Mesenchymal stem cell (in vitro differentiated cells and primary cell): ENCODE results near the gene FAM219B.
"Not testable (repeated sequence)": the region's sequence is repeated elsewhere in the genome, so short reads cannot be mapped to it uniquely, and the experiment has no call there.

ENCODE experiments used
- DNase-seq: peaks from one replicate; pipeline ENCODE4 v3.0.0-alpha.2; 2013
- H2AFZ ChIP-seq: one replicate; pipeline ENCODE4 v1.6.1; 2013; ENCODE audit warnings: low read depth, mild to moderate bottlenecking, control low read depth, inconsistent platforms, low read length, moderate library complexity
- H2AK5ac ChIP-seq: 2 replicates; pipeline ENCODE4 v1.6.1; 2013; ENCODE audit warnings: low read length, moderate library complexity, mild to moderate bottlenecking, inconsistent platforms; ENCODE audit not compliant: severe bottlenecking
- H2BK120ac ChIP-seq: one replicate; pipeline ENCODE4 v1.6.1; 2013; ENCODE audit warnings: low read depth, mild to moderate bottlenecking, inconsistent platforms, low read length, moderate library complexity
- H2BK12ac ChIP-seq, 2 experiments: one replicate each; pipeline ENCODE4 v1.6.1; 2013; ENCODE audit warnings: inconsistent platforms in 2 of 2, low read length in 2 of 2, mild to moderate bottlenecking in 2 of 2, moderate library complexity in 2 of 2, control low read depth in 1 of 2
- H2BK15ac ChIP-seq: one replicate; pipeline ENCODE4 v1.6.1; 2013; ENCODE audit warnings: mild to moderate bottlenecking, low read depth, inconsistent platforms; ENCODE audit not compliant: poor library complexity, severe bottlenecking
- H2BK5ac ChIP-seq: 2 replicates; pipeline ENCODE4 v1.6.1; 2013; ENCODE audit warnings: low read depth, mild to moderate bottlenecking, low read length, control low read depth, inconsistent platforms; ENCODE audit not compliant: poor library complexity, severe bottlenecking
- H3K14ac ChIP-seq, 2 experiments: one replicate each; pipeline ENCODE4 v1.6.1; 2013; ENCODE audit warnings: inconsistent platforms in 2 of 2, low read length in 2 of 2, control low read depth in 1 of 2, mild to moderate bottlenecking in 1 of 2, moderate library complexity in 1 of 2
- H3K18ac ChIP-seq, 2 experiments: one replicate each; pipeline ENCODE4 v1.6.1; 2013; ENCODE audit warnings: inconsistent platforms in 2 of 2, low read length in 2 of 2, control low read depth in 1 of 2, low read depth in 1 of 2, mild to moderate bottlenecking in 1 of 2
- H3K23ac ChIP-seq, 2 experiments: one replicate each; pipeline ENCODE4 v1.6.1; 2013; ENCODE audit warnings: inconsistent platforms in 2 of 2, low read length in 2 of 2, mild to moderate bottlenecking in 2 of 2, moderate library complexity in 2 of 2, control low read depth in 1 of 2
- H3K27ac ChIP-seq: 2 replicates; pipeline ENCODE4 v1.5.1; 2013; ENCODE audit warnings: mild to moderate bottlenecking, moderate library complexity, low read length, control low read depth, inconsistent platforms; ENCODE audit not compliant: poor library complexity, severe bottlenecking
- H3K27me3 ChIP-seq, 2 experiments: 2 replicates each; pipeline versions ENCODE4 v1.6.1 to v1.7.0; 2013; ENCODE audit warnings: low read length in 2 of 2, mild to moderate bottlenecking in 2 of 2, moderate library complexity in 2 of 2, control low read depth in 1 of 2, inconsistent platforms in 1 of 2; ENCODE audit not compliant: control insufficient read depth in 1 of 2, insufficient read depth in 1 of 2
- H3K36me3 ChIP-seq, 2 experiments: 2 replicates each; pipeline versions ENCODE4 v1.6.1 to v1.7.0; 2013; ENCODE audit warnings: low read length in 2 of 2, control low read depth in 1 of 2, inconsistent platforms in 1 of 2, low read depth in 1 of 2, mild to moderate bottlenecking in 1 of 2; ENCODE audit not compliant: insufficient read depth in 2 of 2, control insufficient read depth in 1 of 2
- H3K4ac ChIP-seq, 2 experiments: one replicate each; pipeline ENCODE4 v1.6.1; 2013; ENCODE audit warnings: inconsistent platforms in 2 of 2, low read length in 2 of 2, mild to moderate bottlenecking in 2 of 2, moderate library complexity in 2 of 2, control low read depth in 1 of 2, low read depth in 1 of 2
- H3K4me1 ChIP-seq: 2 replicates; pipeline ENCODE4 v1.6.1; 2013; ENCODE audit warnings: low read depth, low read length, control low read depth; ENCODE audit not compliant: control insufficient read depth, insufficient read depth
- H3K4me2 ChIP-seq: 2 replicates; pipeline ENCODE4 v1.6.1; 2013; ENCODE audit warnings: low read length, mild to moderate bottlenecking, inconsistent platforms; ENCODE audit not compliant: poor library complexity, severe bottlenecking
- H3K4me3 ChIP-seq, 2 experiments: 2 replicates each; pipeline versions ENCODE4 v1.5.1 to v1.7.0; 2013; ENCODE audit warnings: low read length in 2 of 2, mild to moderate bottlenecking in 2 of 2, control low read depth in 1 of 2, low read depth in 1 of 2; ENCODE audit not compliant: insufficient read depth in 1 of 2
- H3K79me1 ChIP-seq: replicated peaks from 2 replicates; pipeline ENCODE4 v1.6.1; 2013; ENCODE audit warnings: mild to moderate bottlenecking, control low read depth, low read length, inconsistent platforms; ENCODE audit not compliant: poor library complexity, severe bottlenecking
- H3K9ac ChIP-seq: 2 replicates; pipeline ENCODE4 v1.7.0; 2013; ENCODE audit warnings: mild to moderate bottlenecking, low read length, moderate library complexity
- H3K9me3 ChIP-seq: 2 replicates; pipeline ENCODE4 v1.7.0; 2013; ENCODE audit warnings: mild to moderate bottlenecking, low read length; ENCODE audit not compliant: control insufficient read depth
- H4K8ac ChIP-seq: one replicate; pipeline ENCODE4 v1.6.1; 2013; ENCODE audit warnings: inconsistent platforms, mild to moderate bottlenecking, low read length, moderate library complexity
- H4K91ac ChIP-seq: one replicate; pipeline ENCODE4 v1.6.1; 2013; ENCODE audit warnings: mild to moderate bottlenecking, low read length, inconsistent platforms
- WGBS: methylation state at CpG from one replicate; pipeline ENCODE4 v1.1.7; 2013; ENCODE audit warnings: mixed read lengths; 5-methylcytosine and 5-hydroxymethylcytosine counted together

The FAM219B gene

DNA sequence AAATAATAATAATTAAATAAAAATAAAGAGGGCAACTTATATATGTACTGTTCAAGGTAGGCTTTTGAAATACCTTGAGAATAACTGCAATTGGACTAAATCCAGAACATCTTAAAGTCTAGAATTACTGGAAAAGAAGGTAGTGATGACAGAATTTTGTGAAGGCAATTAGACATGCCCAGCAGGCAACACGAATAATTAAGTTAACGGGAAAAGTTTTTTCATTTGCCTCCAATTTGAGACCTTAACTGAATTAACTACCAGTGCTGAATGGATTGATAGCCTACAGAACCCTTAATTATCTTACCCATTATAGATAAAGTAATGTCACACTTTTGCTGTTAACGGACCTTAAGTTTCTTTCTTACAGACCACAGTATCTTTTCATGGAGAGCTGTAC lies 17.9 kb upstream of the FAM219B start:
- Histone ChIP-seq H3K4me2 (no peak overlapping the region), H3K4ac (no peak overlapping the region), H3K36me3 (peaks cover 42 to 74% of the 10 kb centered on the region in 2 experiments), H2AFZ (no peak overlapping the region), H3K79me1 (peaks cover 13% of the 10 kb centered on the region), H2AK5ac (no peak overlapping the region), H3K23ac (no peak overlapping the region), H3K9ac (no peak overlapping the region), H3K18ac (no peak overlapping the region), H2BK15ac (no peak overlapping the region), H3K9me3 (no peaks in the 10 kb centered on the region), H3K27ac (no peak overlapping the region), H2BK5ac (no peak overlapping the region), H3K27me3 (no peaks in the 10 kb centered on the region), H4K91ac (no peak overlapping the region), H2BK12ac (no peak overlapping the region), H2BK120ac (no peak overlapping the region), H4K8ac (no peak overlapping the region), H3K14ac (no peak overlapping the region), H3K4me3 (no peak overlapping the region), H3K4me1 (peaks cover 2% of the 10 kb centered on the region)
- WGBS, result 94% methylated on average over 2 of the region's 3 CpGs
- DNase-seq, result no peak

DNA sequence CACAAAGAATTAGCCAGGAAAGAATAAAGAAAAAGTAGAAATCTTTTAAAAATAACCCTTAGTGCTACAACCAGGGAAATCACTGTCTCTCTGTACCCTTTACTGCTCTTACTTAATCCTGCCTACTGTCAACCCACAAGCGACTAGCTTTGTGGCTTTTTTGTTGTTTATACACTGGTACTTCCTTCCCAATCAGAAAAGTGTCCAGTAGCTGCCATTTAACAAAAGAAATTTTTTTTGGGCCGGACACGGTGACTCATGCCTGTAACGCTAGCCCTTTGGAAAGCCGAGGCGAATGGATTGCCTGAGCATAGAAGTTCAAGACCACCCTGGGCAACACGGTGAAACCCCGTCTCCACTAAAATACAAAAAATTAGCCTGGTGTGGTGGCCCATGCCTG lies 13.8 kb upstream of the FAM219B start:
- H3K79me1 ChIP-seq, result peaks cover 5% of the 10 kb centered on the region
- DNase-seq, result peak; percentile 19
- H3K23ac ChIP-seq, result no peak overlapping the region
- no peak overlapping the region for H2BK12ac ChIP-seq
- H3K4me3 ChIP-seq, result no peak overlapping the region
- H3K18ac ChIP-seq, result no peak overlapping the region
- no peak overlapping the region for H2BK15ac ChIP-seq
- no peak overlapping the region for H2BK5ac ChIP-seq
- H4K8ac ChIP-seq, result no peak overlapping the region
- no peak overlapping the region for H3K27ac ChIP-seq
- peaks cover 2% of the 10 kb centered on the region for H3K4me1 ChIP-seq
- H4K91ac ChIP-seq, result no peak overlapping the region
- H3K4me2 ChIP-seq, result no peak overlapping the region
- H2BK120ac ChIP-seq, result no peak overlapping the region
- no peak overlapping the region for H2AFZ ChIP-seq
- H3K4ac ChIP-seq, result no peak overlapping the region
- H3K36me3 ChIP-seq, result peaks cover 54 to 71% of the 10 kb centered on the region in 2 experiments
- H3K9me3 ChIP-seq, result no peaks in the 10 kb centered on the region
- 79% methylated on average over 8 of the region's 8 CpGs for WGBS
- no peak overlapping the region for H3K9ac ChIP-seq
- no peak overlapping the region for H3K14ac ChIP-seq
- H2AK5ac ChIP-seq, result no peak overlapping the region
- H3K27me3 ChIP-seq, result no peaks in the 10 kb centered on the region

DNA sequence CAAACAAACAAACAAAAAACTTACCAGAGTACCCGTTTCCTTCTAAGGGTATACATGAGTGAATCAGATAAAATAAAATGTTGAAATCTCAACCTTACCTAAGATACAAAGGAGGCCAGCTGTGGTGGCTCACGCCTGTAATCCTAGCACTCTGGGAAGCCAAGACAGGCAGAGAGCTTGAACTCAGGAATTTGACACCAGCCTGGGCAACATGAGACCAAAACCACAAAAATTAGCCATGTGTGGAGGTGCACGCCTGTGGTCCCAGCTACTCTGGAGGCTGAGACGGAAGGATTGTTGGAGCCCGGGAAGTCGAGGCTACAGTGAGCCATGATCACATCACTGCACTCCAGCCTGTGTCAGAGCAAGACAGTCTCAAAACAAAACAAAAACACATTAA lies 11.0 kb upstream of the FAM219B start:
- Histone ChIP-seq H3K79me1 (peaks cover 5% of the 10 kb centered on the region), H2AK5ac (no peak overlapping the region), H2BK120ac (no peak overlapping the region), H3K27ac (no peak overlapping the region), H2BK12ac (no peak overlapping the region), H4K91ac (no peak overlapping the region), H3K9me3 (no peaks in the 10 kb centered on the region), H3K4me1 (peaks cover 3% of the 10 kb centered on the region), H3K27me3 (no peaks in the 10 kb centered on the region), H2BK15ac (no peak overlapping the region), H3K23ac (no peak overlapping the region), H3K4ac (no peak overlapping the region), H3K4me3 (no peak overlapping the region), H3K14ac (no peak overlapping the region), H3K18ac (no peak overlapping the region), H3K9ac (no peak overlapping the region), H2AFZ (no peak overlapping the region), H3K4me2 (no peak overlapping the region), H3K36me3 (peaks cover 46 to 72% of the 10 kb centered on the region in 2 experiments), H2BK5ac (no peak overlapping the region), H4K8ac (no peak overlapping the region)
- DNase-seq, result no peak
- 92% methylated on average over 5 of the region's 6 CpGs for WGBS

DNA sequence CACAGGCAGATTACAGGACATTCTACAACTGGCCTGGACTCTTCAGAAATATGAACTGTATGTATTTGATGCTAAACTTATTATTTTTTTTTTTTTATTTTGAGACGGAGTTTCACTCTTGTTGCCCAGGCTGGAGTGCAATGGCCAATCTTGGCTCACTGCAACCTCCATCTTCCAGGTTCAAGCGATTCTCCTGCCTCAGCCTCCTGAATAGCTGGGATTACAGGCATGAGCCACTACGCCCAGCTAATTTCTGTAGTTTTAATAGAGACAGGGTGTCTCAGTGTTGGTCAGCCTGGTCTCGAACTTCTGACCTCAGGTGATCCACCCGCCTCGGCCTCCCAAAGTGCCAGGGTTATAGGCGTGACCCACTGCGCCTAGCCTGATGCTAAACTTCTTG lies 7.1 kb upstream of the FAM219B start:
- H3K27me3 ChIP-seq, H3K4me2 ChIP-seq, H3K27ac ChIP-seq, H3K4me3 ChIP-seq, H3K14ac ChIP-seq, H3K9me3 ChIP-seq, H2BK15ac ChIP-seq, H3K79me1 ChIP-seq, H3K23ac ChIP-seq, H2BK120ac ChIP-seq, H2BK5ac ChIP-seq, H3K4ac ChIP-seq, H2AK5ac ChIP-seq, H3K18ac ChIP-seq, H2BK12ac ChIP-seq, H4K91ac ChIP-seq, H2AFZ ChIP-seq, DNase-seq, H3K4me1 ChIP-seq, H4K8ac ChIP-seq: not testable (repeated sequence)
- H3K36me3 ChIP-seq, result peaks cover 43 to 58% of the 10 kb centered on the region in 2 experiments
- peak overlapping the region; percentile 8 for H3K9ac ChIP-seq
- 98% methylated on average over 7 of the region's 8 CpGs for WGBS
